ENCODE results near the gene DAPL1. TPM values are rescaled to one million over a fixed set of nuclear protein-coding genes. Genes with fewer than 3 reads are reported as not detected.

DAPL1 gene
- total RNA-seq, 2 experiments from 2014 or later: not detected

DNA sequence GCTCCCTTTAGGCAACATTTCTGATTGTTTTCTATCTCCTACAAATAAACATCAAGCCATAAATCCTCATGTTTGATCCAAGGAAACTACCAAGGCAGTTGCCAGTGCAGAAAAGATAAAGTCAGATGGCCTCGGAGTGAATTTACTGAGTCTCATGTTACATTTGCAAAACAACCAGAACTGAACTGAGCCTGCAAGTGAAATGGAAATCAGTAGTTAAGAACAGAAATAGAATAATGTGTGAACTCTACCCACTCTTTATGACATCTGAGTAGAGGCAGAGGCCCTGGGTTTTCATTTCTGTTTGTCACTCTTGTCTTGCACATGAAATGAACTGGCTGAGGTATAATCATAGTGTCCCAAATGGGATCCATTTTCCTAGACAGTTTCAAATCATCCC is 20.4 kb upstream of the DAPL1 start:
- H3K4me3 ChIP-seq (ENCODE audit: low read depth, low read length, poor library complexity, severe bottlenecking): no peak overlapping the region
- H3K9me3 ChIP-seq (ENCODE audit: low read length): no peaks in the 10 kb centered on the region
- H3K79me2 ChIP-seq (ENCODE audit: insufficient read depth, low read depth, low read length): no peaks in the 10 kb centered on the region
- no peak overlapping the region for H2AFZ ChIP-seq (ENCODE audit: low read length)
- no peak overlapping the region for H3K27ac ChIP-seq (ENCODE audit: low read depth, low read length, poor library complexity, severe bottlenecking)
- no peaks in the 10 kb centered on the region for H3K36me3 ChIP-seq (ENCODE audit: insufficient read depth, low read length)
- TF ChIP-seq, protein P1, sequence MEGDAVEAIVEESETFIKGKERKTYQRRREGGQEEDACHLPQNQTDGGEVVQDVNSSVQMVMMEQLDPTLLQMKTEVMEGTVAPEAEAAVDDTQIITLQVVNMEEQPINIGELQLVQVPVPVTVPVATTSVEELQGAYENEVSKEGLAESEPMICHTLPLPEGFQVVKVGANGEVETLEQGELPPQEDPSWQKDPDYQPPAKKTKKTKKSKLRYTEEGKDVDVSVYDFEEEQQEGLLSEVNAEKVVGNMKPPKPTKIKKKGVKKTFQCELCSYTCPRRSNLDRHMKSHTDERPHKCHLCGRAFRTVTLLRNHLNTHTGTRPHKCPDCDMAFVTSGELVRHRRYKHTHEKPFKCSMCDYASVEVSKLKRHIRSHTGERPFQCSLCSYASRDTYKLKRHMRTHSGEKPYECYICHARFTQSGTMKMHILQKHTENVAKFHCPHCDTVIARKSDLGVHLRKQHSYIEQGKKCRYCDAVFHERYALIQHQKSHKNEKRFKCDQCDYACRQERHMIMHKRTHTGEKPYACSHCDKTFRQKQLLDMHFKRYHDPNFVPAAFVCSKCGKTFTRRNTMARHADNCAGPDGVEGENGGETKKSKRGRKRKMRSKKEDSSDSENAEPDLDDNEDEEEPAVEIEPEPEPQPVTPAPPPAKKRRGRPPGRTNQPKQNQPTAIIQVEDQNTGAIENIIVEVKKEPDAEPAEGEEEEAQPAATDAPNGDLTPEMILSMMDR (conservative IDR thresholded peaks at IDR 0.05; ENCODE audit: low read length): no peak
- TF ChIP-seq EZH2phosphoT487 (IDR thresholded peaks at IDR 0.05; ENCODE audit: borderline replicate concordance, low read depth, low read length): no peak
- H3K4me2 ChIP-seq (ENCODE audit: low read length): no peak overlapping the region
- no TSS peak for BruUV-seq (replicated peaks)
- POLR2A ChIA-PET: no interaction called here
- no peak for DNase-seq (ENCODE audit: low spot score)
- no peaks in the 10 kb centered on the region for H3K4me1 ChIP-seq (ENCODE audit: insufficient read depth, low read length, poor library complexity, severe bottlenecking)
- no peaks in the 10 kb centered on the region for H3K9me2 ChIP-seq (ENCODE audit: insufficient read depth, low read length)
- CTCF ChIA-PET (ENCODE audit: unreplicated experiment): no interaction called here
- no peaks in the 10 kb centered on the region for H4K20me1 ChIP-seq (ENCODE audit: insufficient read depth, low read length)
- intact Hi-C loops (cut with micrococcal nuclease; ENCODE audit: unreplicated experiment): no loop called here

DNA sequence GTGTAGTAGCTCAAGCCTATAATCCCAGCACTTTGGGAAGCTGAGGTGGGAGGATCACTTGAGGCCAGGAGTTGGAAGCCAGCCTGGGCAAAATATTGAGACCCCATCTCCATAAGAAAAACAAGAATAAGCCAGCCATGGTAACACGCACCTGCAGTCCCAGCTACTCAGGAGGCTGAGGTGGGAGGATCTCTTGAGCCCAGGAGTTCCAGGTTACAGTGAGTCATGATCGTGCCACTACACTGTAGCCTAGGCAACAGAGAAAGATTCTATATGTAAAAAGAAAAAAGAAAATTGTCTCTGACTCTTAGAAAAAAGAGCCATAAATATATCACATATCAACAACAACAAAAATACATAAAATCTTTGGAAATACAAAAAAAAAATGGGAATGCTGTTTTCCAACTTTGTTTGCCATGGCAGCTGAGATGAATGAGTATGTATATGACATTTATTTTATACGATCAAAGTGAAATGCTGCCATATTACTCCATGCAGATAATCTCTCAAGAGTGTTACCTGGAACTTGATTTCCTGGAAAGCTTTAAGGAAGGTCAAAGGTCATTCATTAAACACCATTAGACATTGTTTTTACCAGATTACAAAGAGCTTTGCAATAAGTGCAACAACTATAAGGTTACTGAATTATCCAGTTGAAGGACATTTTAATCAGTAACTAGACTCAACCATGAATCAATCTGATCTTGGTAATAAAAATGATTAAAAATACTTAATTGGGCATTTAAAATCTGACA is 19.7 kb upstream of the DAPL1 start:
- no peak for DNase-seq (ENCODE audit: low spot score)
- TF ChIP-seq EZH2phosphoT487 (IDR thresholded peaks at IDR 0.05; ENCODE audit: borderline replicate concordance, low read depth, low read length): no peak
- TF ChIP-seq, protein P1 (conservative IDR thresholded peaks at IDR 0.05; ENCODE audit: low read length): no peak
- Histone ChIP-seq H3K4me2 (ENCODE audit: low read length) (no peak overlapping the region), H2AFZ (ENCODE audit: low read length) (no peak overlapping the region), H4K20me1 (ENCODE audit: insufficient read depth, low read length) (no peaks in the 10 kb centered on the region), H3K9me3 (ENCODE audit: low read length) (no peaks in the 10 kb centered on the region), H3K36me3 (ENCODE audit: insufficient read depth, low read length) (no peaks in the 10 kb centered on the region), H3K4me1 (ENCODE audit: insufficient read depth, low read length, poor library complexity, severe bottlenecking) (no peaks in the 10 kb centered on the region), H3K27ac (ENCODE audit: low read depth, low read length, poor library complexity, severe bottlenecking) (no peak overlapping the region), H3K79me2 (ENCODE audit: insufficient read depth, low read depth, low read length) (no peaks in the 10 kb centered on the region), H3K9me2 (ENCODE audit: insufficient read depth, low read length) (no peaks in the 10 kb centered on the region), H3K4me3 (ENCODE audit: low read depth, low read length, poor library complexity, severe bottlenecking) (no peak overlapping the region)
- intact Hi-C loops (cut with micrococcal nuclease; ENCODE audit: unreplicated experiment): no loop called here
- BruUV-seq (replicated peaks): no TSS peak
- CTCF ChIA-PET (ENCODE audit: unreplicated experiment): no interaction called here
- POLR2A ChIA-PET: no interaction called here

DNA sequence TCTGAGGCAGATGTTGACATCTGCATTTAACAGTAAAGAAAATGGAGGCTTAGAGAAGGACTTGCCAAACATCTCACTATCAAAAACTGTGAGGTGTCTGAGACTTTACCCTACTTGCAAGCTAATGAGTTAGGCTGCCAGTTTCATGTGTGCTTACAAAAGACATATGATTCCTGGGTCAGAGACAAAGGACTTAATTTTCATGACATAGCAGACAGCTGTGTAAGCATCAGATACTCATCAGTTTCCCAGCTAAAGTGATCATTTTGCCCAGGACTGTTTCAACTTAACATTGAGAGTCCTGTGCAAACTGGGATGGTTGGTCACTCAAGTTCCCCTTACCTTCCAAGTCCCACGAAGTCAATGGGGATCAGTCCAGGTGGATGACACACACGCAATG is 18.9 kb upstream of the DAPL1 start:
- DNase-seq (ENCODE audit: low spot score): no peak
- Histone ChIP-seq H4K20me1 (ENCODE audit: insufficient read depth, low read length) (no peaks in the 10 kb centered on the region), H3K4me2 (ENCODE audit: low read length) (no peak overlapping the region), H3K4me3 (ENCODE audit: low read depth, low read length, poor library complexity, severe bottlenecking) (no peak overlapping the region), H3K9me2 (ENCODE audit: insufficient read depth, low read length) (no peaks in the 10 kb centered on the region), H3K4me1 (ENCODE audit: insufficient read depth, low read length, poor library complexity, severe bottlenecking) (no peaks in the 10 kb centered on the region), H3K79me2 (ENCODE audit: insufficient read depth, low read depth, low read length) (no peaks in the 10 kb centered on the region), H3K27ac (ENCODE audit: low read depth, low read length, poor library complexity, severe bottlenecking) (no peak overlapping the region), H3K36me3 (ENCODE audit: insufficient read depth, low read length) (no peaks in the 10 kb centered on the region), H3K9me3 (ENCODE audit: low read length) (no peaks in the 10 kb centered on the region), H2AFZ (ENCODE audit: low read length) (no peak overlapping the region)
- POLR2A ChIA-PET: no interaction called here
- no peak for TF ChIP-seq EZH2phosphoT487 (IDR thresholded peaks at IDR 0.05; ENCODE audit: borderline replicate concordance, low read depth, low read length)
- TF ChIP-seq, protein P1 (conservative IDR thresholded peaks at IDR 0.05; ENCODE audit: low read length): no peak
- no TSS peak for BruUV-seq (replicated peaks)
- intact Hi-C loops (cut with micrococcal nuclease; ENCODE audit: unreplicated experiment): no loop called here
- CTCF ChIA-PET (ENCODE audit: unreplicated experiment): no interaction called here
